Measurements from ENCODE around the gene STRC.
"Not testable (repeated sequence)": the region's sequence is repeated elsewhere in the genome, so short reads cannot be mapped to it uniquely, and the experiment has no call there.

STRC gene

DNA sequence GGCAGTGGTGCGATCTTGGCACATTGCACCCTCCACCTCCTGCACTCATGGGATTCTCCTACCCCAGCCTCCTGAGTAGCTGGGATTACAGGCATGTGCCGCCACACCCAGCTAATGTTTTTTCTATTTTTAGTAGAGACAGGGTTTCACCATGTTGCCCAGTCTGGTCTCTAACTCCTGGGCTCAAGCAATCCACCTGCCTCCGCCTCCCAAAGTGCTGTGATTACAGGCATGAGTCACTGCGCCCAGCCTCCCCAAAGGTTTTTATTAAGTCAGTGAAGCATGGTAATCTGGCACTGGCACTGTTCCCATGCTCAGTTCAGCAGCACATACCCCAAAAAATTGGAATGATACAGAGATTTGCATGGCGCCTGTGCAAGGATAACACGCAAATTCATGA, 16.4 kb downstream of the STRC start:
- H2AK5ac ChIP-seq (ENCODE audit: low read length); H4K12ac ChIP-seq (ENCODE audit: low read depth, low read length); H3K9me3 ChIP-seq (ENCODE audit: insufficient read depth, low read depth, low read length); H3K79me1 ChIP-seq (ENCODE audit: low read length); H3K9ac ChIP-seq (ENCODE audit: low read length); H4K91ac ChIP-seq (ENCODE audit: low read depth, low read length); H3K27ac ChIP-seq (ENCODE audit: low read depth, low read length); H3K14ac ChIP-seq (ENCODE audit: low read length); H3K27me3 ChIP-seq (ENCODE audit: insufficient read depth, low read length); H3K4me1 ChIP-seq (ENCODE audit: control insufficient read depth in 1 of 2, insufficient read depth in 2 of 2, low read length in 2 of 2); H2BK12ac ChIP-seq (ENCODE audit: low read length); DNase-seq; H3K23ac ChIP-seq (ENCODE audit: low read length); H2BK5ac ChIP-seq (ENCODE audit: low read depth, low read length, poor library complexity); H3K4ac ChIP-seq (ENCODE audit: low read depth, low read length); H2BK120ac ChIP-seq (ENCODE audit: insufficient read depth, low read length, poor library complexity); H4K8ac ChIP-seq (ENCODE audit: low read depth, low read length); H3K4me2 ChIP-seq (ENCODE audit: low read length); H3K4me3 ChIP-seq (ENCODE audit: low read depth, low read length); H2AFZ ChIP-seq (ENCODE audit: insufficient read depth, low read length, poor library complexity); H3K36me3 ChIP-seq (ENCODE audit: control insufficient read depth in 1 of 2, insufficient read depth in 2 of 2, low read length in 2 of 2); H3K18ac ChIP-seq (ENCODE audit: low read length); H3K79me2 ChIP-seq (ENCODE audit: control insufficient read depth, insufficient read depth, low read length, poor library complexity): not testable (repeated sequence)
- no CpG with 5 or more reads among the region's 6 CpGs for WGBS (ENCODE audit: extremely low coverage, insufficient coverage, insufficient read length)

DNA sequence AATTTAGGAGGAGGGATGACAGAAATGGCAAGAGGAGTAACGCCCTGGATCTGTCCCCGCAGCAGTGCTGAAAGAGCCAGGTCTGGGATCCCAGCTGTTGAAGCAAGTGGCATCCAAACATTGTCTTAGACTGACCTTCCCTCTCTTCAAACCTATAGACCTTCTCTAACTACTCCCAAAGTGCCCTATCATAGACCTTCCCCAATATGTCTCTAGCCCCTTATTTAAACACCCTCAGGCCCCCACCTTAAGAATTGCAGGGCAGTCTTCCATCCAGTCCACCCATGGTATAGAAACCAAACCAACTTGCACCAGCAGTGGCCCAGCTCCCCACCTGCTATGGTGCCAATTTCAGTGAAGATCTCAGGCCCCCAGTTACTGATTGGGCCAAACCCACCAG, 18.4 kb downstream of the STRC start:
- H4K91ac ChIP-seq (ENCODE audit: low read depth, low read length); H3K9me3 ChIP-seq (ENCODE audit: insufficient read depth, low read depth, low read length); H3K18ac ChIP-seq (ENCODE audit: low read length); H2AFZ ChIP-seq (ENCODE audit: insufficient read depth, low read length, poor library complexity); H3K36me3 ChIP-seq (ENCODE audit: control insufficient read depth in 1 of 2, insufficient read depth in 2 of 2, low read length in 2 of 2); H3K4me1 ChIP-seq (ENCODE audit: control insufficient read depth in 1 of 2, insufficient read depth in 2 of 2, low read length in 2 of 2); H3K4me3 ChIP-seq (ENCODE audit: low read depth, low read length); H4K12ac ChIP-seq (ENCODE audit: low read depth, low read length); H3K4ac ChIP-seq (ENCODE audit: low read depth, low read length); H3K14ac ChIP-seq (ENCODE audit: low read length); H3K23ac ChIP-seq (ENCODE audit: low read length); H3K4me2 ChIP-seq (ENCODE audit: low read length); H2BK5ac ChIP-seq (ENCODE audit: low read depth, low read length, poor library complexity); H3K27me3 ChIP-seq (ENCODE audit: insufficient read depth, low read length); H3K79me2 ChIP-seq (ENCODE audit: control insufficient read depth, insufficient read depth, low read length, poor library complexity); H2BK120ac ChIP-seq (ENCODE audit: insufficient read depth, low read length, poor library complexity); H2BK12ac ChIP-seq (ENCODE audit: low read length); DNase-seq; H4K8ac ChIP-seq (ENCODE audit: low read depth, low read length); H3K79me1 ChIP-seq (ENCODE audit: low read length); H3K27ac ChIP-seq (ENCODE audit: low read depth, low read length); H3K9ac ChIP-seq (ENCODE audit: low read length); H2AK5ac ChIP-seq (ENCODE audit: low read length): not testable (repeated sequence)
- no CpG with 5 or more reads among the region's 2 CpGs for WGBS (ENCODE audit: extremely low coverage, insufficient coverage, insufficient read length)

DNA sequence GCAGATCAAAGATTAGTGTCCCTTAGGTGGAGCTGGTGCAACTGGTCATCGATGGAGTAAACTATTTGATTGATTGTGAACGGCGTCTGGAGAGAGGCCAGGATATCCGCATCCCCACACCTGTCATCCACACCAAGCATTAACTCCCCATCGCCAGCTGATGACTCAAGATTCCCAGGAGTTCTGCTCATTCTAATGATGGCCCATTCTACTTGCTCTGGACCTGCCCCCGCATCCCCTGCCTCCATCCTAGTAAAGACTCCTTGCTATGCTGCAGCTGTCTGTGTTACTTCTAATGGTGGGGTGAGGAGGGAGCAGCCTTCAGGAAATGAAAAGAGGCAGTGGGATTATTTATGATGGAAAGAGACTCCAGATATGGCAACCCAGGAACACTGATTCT, 19.5 kb downstream of the STRC start:
- not testable (repeated sequence) for DNase-seq; H3K36me3 ChIP-seq (ENCODE audit: control insufficient read depth in 1 of 2, insufficient read depth in 2 of 2, low read length in 2 of 2); H2BK5ac ChIP-seq (ENCODE audit: low read depth, low read length, poor library complexity); H4K91ac ChIP-seq (ENCODE audit: low read depth, low read length); H3K27me3 ChIP-seq (ENCODE audit: insufficient read depth, low read length); H2AK5ac ChIP-seq (ENCODE audit: low read length); H3K18ac ChIP-seq (ENCODE audit: low read length); H3K4ac ChIP-seq (ENCODE audit: low read depth, low read length); H3K14ac ChIP-seq (ENCODE audit: low read length); H3K4me1 ChIP-seq (ENCODE audit: control insufficient read depth in 1 of 2, insufficient read depth in 2 of 2, low read length in 2 of 2); H3K79me1 ChIP-seq (ENCODE audit: low read length); H3K9ac ChIP-seq (ENCODE audit: low read length); H3K4me2 ChIP-seq (ENCODE audit: low read length); H2AFZ ChIP-seq (ENCODE audit: insufficient read depth, low read length, poor library complexity); H4K12ac ChIP-seq (ENCODE audit: low read depth, low read length); H4K8ac ChIP-seq (ENCODE audit: low read depth, low read length); H3K9me3 ChIP-seq (ENCODE audit: insufficient read depth, low read depth, low read length); H3K27ac ChIP-seq (ENCODE audit: low read depth, low read length); H3K23ac ChIP-seq (ENCODE audit: low read length); H3K79me2 ChIP-seq (ENCODE audit: control insufficient read depth, insufficient read depth, low read length, poor library complexity); H2BK120ac ChIP-seq (ENCODE audit: insufficient read depth, low read length, poor library complexity); H2BK12ac ChIP-seq (ENCODE audit: low read length); H3K4me3 ChIP-seq (ENCODE audit: low read depth, low read length)
- no CpG with 5 or more reads among the region's 6 CpGs for WGBS (ENCODE audit: extremely low coverage, insufficient coverage, insufficient read length)

DNA sequence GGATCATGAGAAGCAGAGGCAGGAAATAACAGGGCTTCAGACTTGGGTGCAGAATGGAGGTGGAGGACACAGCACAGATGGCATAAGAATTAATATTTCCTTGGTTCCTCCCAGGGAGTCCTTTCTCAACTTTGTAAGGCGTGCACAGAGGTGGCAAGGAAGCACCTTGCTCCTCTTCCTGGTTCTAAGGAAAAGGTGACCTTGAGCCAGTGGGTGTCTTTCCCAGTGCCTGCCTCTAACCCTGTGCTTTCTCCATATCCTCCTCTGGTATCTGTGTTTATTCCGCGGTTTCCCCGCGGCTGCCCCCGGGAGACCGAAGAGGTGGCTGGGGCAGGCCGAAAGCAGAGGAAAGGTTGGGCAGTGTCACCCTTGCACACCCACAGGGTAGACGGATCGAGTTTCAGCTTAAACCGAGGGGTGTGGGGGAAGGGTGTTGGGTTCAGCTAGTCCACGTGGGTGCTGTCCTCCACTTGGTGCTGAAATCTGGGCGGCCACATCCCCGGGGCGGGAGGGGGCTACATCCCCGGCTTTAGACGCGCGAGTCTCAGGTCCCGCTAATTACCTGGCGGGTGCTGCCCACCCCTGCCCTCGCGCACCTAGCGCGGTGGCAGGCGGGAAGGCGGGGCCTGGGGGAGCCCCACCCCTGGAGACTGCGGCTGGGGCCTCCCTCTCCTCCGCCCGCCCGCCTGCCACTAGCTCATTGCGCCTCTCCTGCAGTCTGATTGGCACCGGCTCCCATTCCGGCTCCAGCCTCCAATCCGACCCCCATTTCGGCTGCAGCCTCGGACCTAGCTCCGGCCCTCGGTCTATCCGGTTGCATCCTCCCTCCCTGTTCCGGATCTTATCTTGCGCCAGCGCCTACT, 25.0 kb downstream of the STRC start, which contains the start of gene CKMT1B:
Gene CKMT1B, plus strand, starts transcription at position 700 of the 863 bp plus-strand sequence. CDS start 192 bp downstream, outside the sequence.
- H3K18ac ChIP-seq (ENCODE audit: low read length); H3K4me1 ChIP-seq (ENCODE audit: control insufficient read depth in 1 of 2, insufficient read depth in 2 of 2, low read length in 2 of 2); H2BK12ac ChIP-seq (ENCODE audit: low read length); H3K23ac ChIP-seq (ENCODE audit: low read length); H2AK5ac ChIP-seq (ENCODE audit: low read length); H4K12ac ChIP-seq (ENCODE audit: low read depth, low read length); H2BK5ac ChIP-seq (ENCODE audit: low read depth, low read length, poor library complexity); H3K4me2 ChIP-seq (ENCODE audit: low read length); H3K79me2 ChIP-seq (ENCODE audit: control insufficient read depth, insufficient read depth, low read length, poor library complexity); H2AFZ ChIP-seq (ENCODE audit: insufficient read depth, low read length, poor library complexity); H3K27ac ChIP-seq (ENCODE audit: low read depth, low read length); H2BK120ac ChIP-seq (ENCODE audit: insufficient read depth, low read length, poor library complexity); H3K36me3 ChIP-seq (ENCODE audit: control insufficient read depth in 1 of 2, insufficient read depth in 2 of 2, low read length in 2 of 2); H4K8ac ChIP-seq (ENCODE audit: low read depth, low read length); H3K9ac ChIP-seq (ENCODE audit: low read length); H3K79me1 ChIP-seq (ENCODE audit: low read length); H3K27me3 ChIP-seq (ENCODE audit: insufficient read depth, low read length); H4K91ac ChIP-seq (ENCODE audit: low read depth, low read length); H3K9me3 ChIP-seq (ENCODE audit: insufficient read depth, low read depth, low read length); DNase-seq; H3K4me3 ChIP-seq (ENCODE audit: low read depth, low read length); H3K4ac ChIP-seq (ENCODE audit: low read depth, low read length); H3K14ac ChIP-seq (ENCODE audit: low read length): not testable (repeated sequence)
- no CpG with 5 or more reads among the region's 43 CpGs for WGBS (ENCODE audit: extremely low coverage, insufficient coverage, insufficient read length)
